Hepatocyte (in vitro differentiated cells): ENCODE measurements around the gene ABCA3.

Experiments
- CTCF ChIP-seq: fragments of 200-600 bp; sonication (generic); IDR thresholded peaks from 2 replicates; pipeline ENCODE4 v1.5.1; 2016; ENCODE audit warnings: antibody characterized with exemption, mild to moderate bottlenecking; ENCODE audit not compliant: poor library complexity
- EZH2 ChIP-seq: fragments of 200-600 bp; sonication (generic); IDR thresholded peaks from 2 replicates; pipeline ENCODE4 v1.6.1; 2016; ENCODE audit warnings: antibody characterized with exemption, mild to moderate bottlenecking, borderline replicate concordance

DNA sequence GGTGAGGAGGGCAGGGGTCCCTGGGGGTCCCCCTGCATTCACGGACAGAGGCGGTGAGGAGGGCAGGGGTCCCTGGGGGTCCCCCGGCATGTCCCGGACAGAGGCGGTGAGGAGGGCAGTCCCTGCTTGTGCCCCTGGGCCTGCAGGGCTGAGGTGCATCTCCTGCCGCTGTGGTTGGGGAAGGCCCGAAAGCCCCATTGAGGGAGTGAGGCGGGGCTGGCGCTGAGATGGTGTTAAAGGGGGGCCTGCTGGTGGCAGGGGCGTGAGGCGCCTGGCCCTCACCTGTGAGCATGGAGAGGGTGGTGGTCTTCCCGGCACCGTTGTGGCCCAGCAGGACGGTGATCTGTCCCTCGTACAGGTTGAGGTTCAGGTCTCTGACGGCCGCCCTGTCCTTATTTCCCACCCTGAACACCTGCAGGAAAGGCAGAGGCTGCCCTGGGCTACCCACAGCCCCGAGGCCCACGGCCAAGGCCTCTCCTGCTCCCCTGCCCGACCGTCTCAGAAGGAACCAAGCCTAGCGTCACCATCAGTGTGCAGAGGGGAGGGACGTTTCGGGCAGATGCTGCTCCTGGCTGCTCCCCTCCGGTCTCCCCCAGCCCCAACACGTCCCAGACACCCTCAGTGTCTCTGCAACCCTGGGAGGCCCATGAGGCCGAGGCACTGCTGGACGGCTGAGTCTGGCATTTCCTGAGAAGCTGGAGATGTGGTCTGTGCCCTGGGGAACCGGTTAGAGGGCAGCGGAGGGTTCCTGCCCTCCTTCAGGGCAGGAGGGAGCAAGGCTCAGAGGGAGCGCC lies 41.2 kb downstream of the ABCA3 start:
- TF ChIP-seq EZH2 (no peak), CTCF (no peak)
